Activated T-helper 1 cell treated with anti-CD3 and anti-CD28 coated beads, Interleukin-12 subunit alpha, Interleukin-12 subunit beta, Interleukin-2, Interleukin-4 antibody, amounts not matched to agents 30 ng/mL and 10 ng/mL and 1 ng/mL, durations not matched to agents 14 hours and 24 hours and 36 hours (primary cell): ENCODE results near the gene TBC1D20. TPM values are rescaled to one million over a fixed set of nuclear protein-coding genes. Genes with fewer than 3 reads are reported as not detected.
A peak's percentile ranks its signal among the peaks of the same experiment; 100 is the strongest.
"Not testable (repeated sequence)": the region's sequence is repeated elsewhere in the genome, so short reads cannot be mapped to it uniquely, and the experiment has no call there.

Source experiments
- DNase-seq: peaks from one replicate; pipeline ENCODE4 v3.0.0; 2021; ENCODE audit warnings: low spot score
- H3K27ac Mint-ChIP-seq: one replicate; pipeline ENCODE4 v1.8.0; 2021; ENCODE audit warnings: mild to moderate bottlenecking, mixed read lengths
- H3K27me3 Mint-ChIP-seq: one replicate; pipeline ENCODE4 v1.8.0; 2022; ENCODE audit warnings: mild to moderate bottlenecking, moderate library complexity, mixed read lengths; ENCODE audit not compliant: insufficient read depth
- H3K36me3 Mint-ChIP-seq: one replicate; pipeline ENCODE4 v1.8.0; 2021; ENCODE audit warnings: low read depth, mixed read lengths
- H3K4me1 Mint-ChIP-seq: one replicate; pipeline ENCODE4 v1.8.0; 2021; ENCODE audit warnings: low read depth, mixed read lengths
- H3K4me3 Mint-ChIP-seq: one replicate; pipeline ENCODE4 v1.8.0; 2021; ENCODE audit warnings: mild to moderate bottlenecking, moderate library complexity, mixed read lengths
- H3K9me3 Mint-ChIP-seq: one replicate; pipeline ENCODE4 v1.8.0; 2021; ENCODE audit warnings: mixed read lengths
- intact Hi-C: fragments of 100-400 bp; cut with micrococcal nuclease; formaldehyde crosslinking; loops from one replicate; pipeline ENCODE4 v1.15.1; 2024
- total RNA-seq: library from RNA; stranded (reverse); gene quantifications from 2 replicates; pipeline ENCODE4 v1.2.3, GENCODE V29; 2022

TBC1D20 gene, protein sequence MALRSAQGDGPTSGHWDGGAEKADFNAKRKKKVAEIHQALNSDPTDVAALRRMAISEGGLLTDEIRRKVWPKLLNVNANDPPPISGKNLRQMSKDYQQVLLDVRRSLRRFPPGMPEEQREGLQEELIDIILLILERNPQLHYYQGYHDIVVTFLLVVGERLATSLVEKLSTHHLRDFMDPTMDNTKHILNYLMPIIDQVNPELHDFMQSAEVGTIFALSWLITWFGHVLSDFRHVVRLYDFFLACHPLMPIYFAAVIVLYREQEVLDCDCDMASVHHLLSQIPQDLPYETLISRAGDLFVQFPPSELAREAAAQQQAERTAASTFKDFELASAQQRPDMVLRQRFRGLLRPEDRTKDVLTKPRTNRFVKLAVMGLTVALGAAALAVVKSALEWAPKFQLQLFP
- 37.5 and 41.4 TPM in 2 replicates for total RNA-seq

GRCh38 chr20:462199-462991 is at the start of gene TBC1D20:
Gene TBC1D20, minus strand, starts transcription at chr20:462533. Its CDS starts 128 bp downstream, at chr20:462405.
- intact Hi-C loops: loop anchor here (1.0 to 10.0 kb wide), 8 partner anchors 17 to 370 kb away; partner anchors contain the start of genes CSNK2A1, FAM110A, SRXN1 and ZCCHC3
- peaks cover 2% of the 10 kb centered on the region for H3K27me3 Mint-ChIP-seq
- H3K4me1 Mint-ChIP-seq: peaks cover 44% of the 10 kb centered on the region
- H3K27ac Mint-ChIP-seq: peak within 1 kb of the TSS; percentile 94
- H3K36me3 Mint-ChIP-seq: peaks cover 14% of the 10 kb centered on the region
- peaks cover 3% of the 10 kb centered on the region for H3K9me3 Mint-ChIP-seq
- peak; percentile 84 for DNase-seq
- peak within 1 kb of the TSS; percentile 98 for H3K4me3 Mint-ChIP-seq

DNA sequence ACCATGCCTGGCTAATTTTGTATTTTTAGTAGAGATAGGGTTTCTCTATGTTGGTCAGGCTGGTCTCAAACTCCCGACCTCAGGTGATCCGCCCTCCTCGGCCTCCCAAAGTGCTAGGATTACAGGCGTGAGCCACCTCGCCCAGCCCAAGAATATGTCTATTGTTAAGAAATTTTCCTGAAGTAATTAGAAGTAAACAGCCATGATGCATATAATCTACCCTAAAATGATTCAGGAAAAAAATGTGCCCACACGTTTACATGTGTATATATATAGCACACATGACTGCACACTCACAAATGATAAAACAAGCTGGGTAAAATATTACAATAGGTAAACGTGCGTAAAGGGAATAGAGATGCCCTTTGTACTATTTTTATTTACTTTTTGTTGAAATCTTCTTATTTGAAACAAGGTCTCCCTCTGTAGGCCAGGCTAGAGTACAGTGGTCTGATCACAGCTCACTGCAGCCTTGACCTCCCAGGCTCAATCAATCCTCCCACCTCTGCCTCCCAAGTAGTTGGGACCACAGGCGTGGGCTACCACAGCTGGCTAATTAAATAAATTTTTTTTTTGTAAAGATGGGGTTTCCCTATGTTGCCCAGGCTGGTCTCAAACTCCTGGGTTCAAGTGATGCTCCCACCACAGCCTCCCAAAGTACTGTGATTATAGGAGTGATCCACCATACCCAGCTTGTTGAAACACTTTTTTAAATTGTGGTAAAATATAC is 48.2 kb upstream of the TBC1D20 start:
- H3K27ac Mint-ChIP-seq, H3K27me3 Mint-ChIP-seq, H3K9me3 Mint-ChIP-seq, DNase-seq, H3K4me3 Mint-ChIP-seq, intact Hi-C loops: not testable (repeated sequence)
- peaks cover 36% of the 10 kb centered on the region for H3K36me3 Mint-ChIP-seq
- H3K4me1 Mint-ChIP-seq: peaks cover 38% of the 10 kb centered on the region

GRCh38 chr20:508364-508787 is 46.0 kb upstream of the TBC1D20 start:
- DNase-seq, H3K9me3 Mint-ChIP-seq, intact Hi-C loops, H3K4me3 Mint-ChIP-seq, H3K27me3 Mint-ChIP-seq, H3K27ac Mint-ChIP-seq: not testable (repeated sequence)
- H3K4me1 Mint-ChIP-seq: peaks cover 32% of the 10 kb centered on the region
- H3K36me3 Mint-ChIP-seq: peaks cover 40% of the 10 kb centered on the region

DNA sequence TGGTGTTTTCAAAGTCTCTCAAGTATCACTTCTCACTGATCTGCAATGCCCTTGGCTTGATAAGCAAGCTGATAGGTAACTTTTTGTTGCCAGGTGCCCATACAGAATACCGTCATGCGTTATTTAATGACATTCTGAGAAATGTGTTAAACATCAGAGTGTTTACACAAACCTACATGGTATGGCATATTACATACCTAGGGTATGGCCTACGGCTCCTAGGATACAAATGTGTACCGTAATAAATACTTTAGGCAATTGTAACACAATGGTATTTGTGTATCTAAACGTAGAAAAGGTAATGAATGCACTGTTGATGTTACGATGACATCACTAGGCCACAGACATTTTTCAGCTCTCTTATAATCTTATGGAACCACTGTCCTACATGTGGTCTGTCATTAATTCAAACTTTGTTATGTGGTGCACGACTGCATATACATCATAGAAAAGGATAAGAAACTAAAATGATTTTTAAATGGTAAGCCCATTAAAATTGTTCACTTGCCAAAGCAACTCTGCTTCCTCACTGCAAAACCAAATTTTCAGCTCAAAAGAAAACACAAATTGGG is 45.5 kb upstream of the TBC1D20 start:
- Mint-ChIP-seq H3K27me3 (no peaks in the 10 kb centered on the region), H3K36me3 (peaks cover 44% of the 10 kb centered on the region), H3K4me3 (no peak overlapping the region), H3K27ac (no peak overlapping the region), H3K9me3 (no peaks in the 10 kb centered on the region), H3K4me1 (peaks cover 28% of the 10 kb centered on the region)
- intact Hi-C loops: no loop called here
- DNase-seq: no peak

GRCh38 chr20:507006-507758 is 44.8 kb upstream of the TBC1D20 start:
- no peak overlapping the region for H3K4me3 Mint-ChIP-seq
- peaks cover 50% of the 10 kb centered on the region for H3K36me3 Mint-ChIP-seq

DNA sequence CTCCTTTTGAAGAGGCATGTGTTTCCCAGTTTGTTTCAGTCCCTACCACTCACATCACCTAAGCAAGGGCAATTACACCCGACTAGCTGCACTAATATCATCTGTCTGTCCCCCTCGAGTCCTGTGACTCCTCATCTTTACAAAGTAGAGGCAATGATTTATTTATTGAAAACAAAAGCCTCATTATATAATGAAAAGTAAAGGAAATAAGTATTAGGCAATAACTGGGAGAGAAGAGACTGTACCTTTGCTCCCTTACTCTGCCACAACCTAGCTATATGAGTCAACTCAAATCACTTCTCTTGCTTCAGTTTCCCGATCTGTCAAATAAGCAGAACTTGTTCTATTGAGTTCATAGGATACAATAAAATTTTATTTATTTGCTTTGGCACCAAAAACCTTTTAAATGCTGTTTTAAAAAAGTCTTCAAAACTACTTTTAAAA is 42.3 kb upstream of the TBC1D20 start:
- Mint-ChIP-seq H3K9me3 (no peaks in the 10 kb centered on the region), H3K4me3 (no peak overlapping the region), H3K27me3 (no peaks in the 10 kb centered on the region), H3K36me3 (peaks cover 48% of the 10 kb centered on the region), H3K4me1 (peaks cover 17% of the 10 kb centered on the region), H3K27ac (no peak overlapping the region)
- DNase-seq: no peak
- intact Hi-C loops: no loop called here

More at GRCh38 chr20:507006-507758, 44.8 kb upstream of the TBC1D20 start:
- H3K27ac Mint-ChIP-seq: no peak overlapping the region
- peaks cover 24% of the 10 kb centered on the region for H3K4me1 Mint-ChIP-seq
- H3K9me3 Mint-ChIP-seq: no peaks in the 10 kb centered on the region
- no peaks in the 10 kb centered on the region for H3K27me3 Mint-ChIP-seq
- intact Hi-C loops: no loop called here
- no peak for DNase-seq

DNA sequence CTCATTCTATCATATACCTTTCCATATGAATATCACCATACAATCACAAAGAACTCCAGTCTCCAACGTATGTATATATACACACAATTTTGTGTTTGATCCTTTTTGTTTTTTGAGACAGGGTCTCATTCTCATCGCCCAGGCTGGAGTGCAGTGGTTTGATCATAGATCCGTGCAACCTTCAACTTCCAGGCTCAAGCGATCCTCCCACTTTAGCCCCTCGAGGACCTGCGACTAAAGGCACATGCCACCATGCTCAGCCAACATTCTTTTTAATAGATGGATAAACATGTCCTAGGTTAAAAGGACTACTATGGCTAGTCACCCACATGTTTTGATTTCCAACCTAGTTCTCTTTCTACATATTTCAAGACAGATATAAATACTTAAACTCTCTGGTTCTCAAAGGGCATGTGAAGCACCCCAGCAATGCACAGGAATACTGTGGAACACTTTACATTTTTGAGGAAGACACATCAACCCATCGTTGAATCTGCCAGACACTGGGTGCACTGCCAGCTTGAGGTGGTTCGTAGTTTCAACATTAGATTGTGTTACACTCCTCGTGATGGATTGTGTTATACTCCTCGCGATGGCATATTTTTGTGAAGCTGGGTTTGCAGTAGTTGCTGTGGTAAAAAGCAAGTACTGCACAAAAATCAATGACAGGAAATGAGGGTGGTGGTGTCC is 40.9 kb upstream of the TBC1D20 start:
- no peak overlapping the region for H3K27ac Mint-ChIP-seq
- no peak overlapping the region for H3K4me3 Mint-ChIP-seq
- intact Hi-C loops: no loop called here
- no peaks in the 10 kb centered on the region for H3K27me3 Mint-ChIP-seq
- peaks cover 55% of the 10 kb centered on the region for H3K36me3 Mint-ChIP-seq
- no peaks in the 10 kb centered on the region for H3K9me3 Mint-ChIP-seq
- DNase-seq: no peak
- H3K4me1 Mint-ChIP-seq: peaks cover 13% of the 10 kb centered on the region

DNA sequence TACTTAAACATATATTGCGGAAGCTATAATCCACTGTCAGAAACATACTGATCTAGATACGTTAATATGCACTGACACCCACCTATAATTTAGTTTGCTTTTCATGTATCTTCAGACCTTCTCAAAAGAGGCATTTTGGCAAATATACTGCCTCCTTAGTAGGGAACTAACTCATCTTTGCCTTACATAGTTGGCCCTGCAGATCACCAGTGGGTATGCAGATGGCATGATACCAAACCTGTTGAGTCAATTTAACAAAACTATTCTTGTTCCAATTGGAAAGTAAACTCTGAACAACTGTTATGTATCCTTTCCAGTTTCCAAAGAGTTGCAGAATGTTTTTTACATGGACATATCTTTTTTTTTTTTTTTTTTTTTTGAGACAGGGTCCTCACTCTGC is 35.6 kb upstream of the TBC1D20 start:
- no peaks in the 10 kb centered on the region for H3K27me3 Mint-ChIP-seq
- no peaks in the 10 kb centered on the region for H3K9me3 Mint-ChIP-seq
- H3K36me3 Mint-ChIP-seq: peaks cover 45% of the 10 kb centered on the region
- no peak overlapping the region for H3K4me3 Mint-ChIP-seq
- DNase-seq: no peak
- intact Hi-C loops: no loop called here
- no peak overlapping the region for H3K27ac Mint-ChIP-seq
- H3K4me1 Mint-ChIP-seq: peaks cover 6% of the 10 kb centered on the region

DNA sequence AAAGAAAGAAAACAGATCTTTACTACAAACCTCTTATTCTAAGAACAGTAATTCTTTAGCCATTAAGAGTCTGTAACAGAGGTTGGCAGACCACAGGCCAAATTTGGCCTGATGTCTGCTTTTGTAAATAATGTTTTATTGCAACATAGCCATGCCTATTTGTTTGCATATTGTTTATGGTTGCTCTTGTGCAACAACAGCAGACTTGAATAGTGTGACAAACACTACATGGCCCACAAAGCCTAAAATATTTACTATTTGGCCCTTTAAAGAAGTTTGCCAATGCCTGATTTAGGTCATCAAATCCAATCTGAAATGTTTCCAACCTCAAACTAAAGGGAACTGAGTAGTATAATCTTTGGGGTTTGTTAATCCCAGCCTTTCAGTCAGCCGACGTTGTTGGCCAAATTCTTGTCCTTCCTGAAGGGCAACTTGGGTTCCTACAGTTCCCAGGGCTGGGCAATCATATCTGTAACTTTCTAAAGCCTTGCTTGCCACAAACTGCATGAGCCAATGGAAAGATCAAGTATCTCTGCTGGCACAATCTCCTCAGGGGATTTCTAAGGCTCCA is 33.9 kb upstream of the TBC1D20 start:
- Mint-ChIP-seq H3K9me3 (no peaks in the 10 kb centered on the region), H3K4me1 (no peaks in the 10 kb centered on the region), H3K27ac (no peak overlapping the region), H3K36me3 (peaks cover 45% of the 10 kb centered on the region), H3K4me3 (no peak overlapping the region), H3K27me3 (no peaks in the 10 kb centered on the region)
- intact Hi-C loops: no loop called here
- DNase-seq: no peak

- H3K36me3 Mint-ChIP-seq: peaks cover 46% of the 10 kb centered on the region
- H3K4me1 Mint-ChIP-seq: no peaks in the 10 kb centered on the region
- no peak for DNase-seq
- intact Hi-C loops: no loop called here
- H3K9me3 Mint-ChIP-seq: no peaks in the 10 kb centered on the region
- no peak overlapping the region for H3K4me3 Mint-ChIP-seq
- no peaks in the 10 kb centered on the region for H3K27me3 Mint-ChIP-seq
- no peak overlapping the region for H3K27ac Mint-ChIP-seq
These were observed 29.8 kb upstream of the TBC1D20 start for GRCh38 chr20:492159-492558.

DNA sequence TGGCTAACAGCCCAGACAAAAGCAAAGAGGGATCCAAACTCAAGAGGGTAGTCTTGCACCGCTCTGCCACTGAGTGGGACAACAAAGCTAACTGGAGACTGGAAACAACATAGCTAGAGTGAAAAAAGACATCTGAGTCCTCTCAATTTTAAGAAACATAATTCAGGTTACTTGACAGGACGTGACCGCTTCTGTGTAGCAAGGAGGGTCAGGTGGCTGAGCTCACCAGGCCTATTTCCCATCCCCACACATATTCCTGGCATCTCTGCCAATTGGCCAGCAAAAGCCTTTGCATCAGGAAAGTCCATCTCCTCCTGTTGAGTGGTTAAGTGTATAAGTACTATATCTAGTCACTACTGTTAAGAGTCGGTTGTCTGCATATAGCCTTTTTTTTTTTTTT is 25.3 kb upstream of the TBC1D20 start:
- intact Hi-C loops: no loop called here
- no peak overlapping the region for H3K27ac Mint-ChIP-seq
- H3K27me3 Mint-ChIP-seq: no peaks in the 10 kb centered on the region
- H3K4me3 Mint-ChIP-seq: no peak overlapping the region
- no peaks in the 10 kb centered on the region for H3K4me1 Mint-ChIP-seq
- DNase-seq: no peak
- peaks cover 72% of the 10 kb centered on the region for H3K36me3 Mint-ChIP-seq
- H3K9me3 Mint-ChIP-seq: no peaks in the 10 kb centered on the region
